ENCODE results near the gene SEMA5A. TPM values are rescaled to one million over a fixed set of nuclear protein-coding genes. Genes with fewer than 3 reads are reported as not detected.

The SEMA5A gene
- total RNA-seq, 4 donors from 2014 or later, result 15.0 to 81.0 (median 52.9) TPM

DNA sequence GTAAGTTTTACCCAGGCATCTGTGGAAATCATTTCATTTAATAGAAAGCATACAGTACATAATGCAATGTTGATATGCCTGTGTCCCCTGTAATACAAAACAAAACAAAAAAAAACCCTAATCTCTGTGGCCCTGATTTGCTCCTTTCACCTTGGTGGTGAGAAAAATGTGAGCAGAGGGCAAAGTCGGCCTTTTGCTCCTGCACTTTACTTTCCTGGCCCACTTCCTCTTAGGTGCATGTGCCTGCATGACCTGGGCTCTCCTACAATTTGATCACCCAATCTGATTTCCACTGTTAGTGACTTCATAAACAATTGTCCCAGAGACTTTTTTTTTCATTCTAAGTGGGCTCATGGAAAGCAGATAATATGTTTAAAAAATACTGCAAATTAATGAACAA is 424.3 kb downstream of the SEMA5A start:
- H3K4me1 ChIP-seq, result no peaks in the 10 kb centered on the region
- WGBS, 2 donors (ENCODE audit: low coverage in 1 of 2), result 42 to 63% methylated on average over 1 of the region's 1 CpG
- no peak overlapping the region for H3K4me3 ChIP-seq
- intact Hi-C loops (cut with DNase I; ENCODE audit: low total_unique reads), result no loop called here
- H3K36me3 ChIP-seq, result no peaks in the 10 kb centered on the region
- DNase-seq, result no peak
- no peaks in the 10 kb centered on the region for H3K27me3 ChIP-seq
- H3K9me3 ChIP-seq, result no peaks in the 10 kb centered on the region
- in situ Hi-C loops (cut with MboI; ENCODE audit: low pct_ligation_motif_present in 1 of 4, low pct_unique_long_range_greater_than_20kb in 1 of 4, low sequenced_read_pairs in 3 of 4), result no loop called here
- no peak overlapping the region for H3K27ac ChIP-seq
- TF ChIP-seq EP300 (IDR thresholded peaks at IDR 0.05; ENCODE audit: low read depth), result no peak
- TF ChIP-seq POLR2A (IDR thresholded peaks at IDR 0.05), result no peak
- TF ChIP-seq, protein P1, sequence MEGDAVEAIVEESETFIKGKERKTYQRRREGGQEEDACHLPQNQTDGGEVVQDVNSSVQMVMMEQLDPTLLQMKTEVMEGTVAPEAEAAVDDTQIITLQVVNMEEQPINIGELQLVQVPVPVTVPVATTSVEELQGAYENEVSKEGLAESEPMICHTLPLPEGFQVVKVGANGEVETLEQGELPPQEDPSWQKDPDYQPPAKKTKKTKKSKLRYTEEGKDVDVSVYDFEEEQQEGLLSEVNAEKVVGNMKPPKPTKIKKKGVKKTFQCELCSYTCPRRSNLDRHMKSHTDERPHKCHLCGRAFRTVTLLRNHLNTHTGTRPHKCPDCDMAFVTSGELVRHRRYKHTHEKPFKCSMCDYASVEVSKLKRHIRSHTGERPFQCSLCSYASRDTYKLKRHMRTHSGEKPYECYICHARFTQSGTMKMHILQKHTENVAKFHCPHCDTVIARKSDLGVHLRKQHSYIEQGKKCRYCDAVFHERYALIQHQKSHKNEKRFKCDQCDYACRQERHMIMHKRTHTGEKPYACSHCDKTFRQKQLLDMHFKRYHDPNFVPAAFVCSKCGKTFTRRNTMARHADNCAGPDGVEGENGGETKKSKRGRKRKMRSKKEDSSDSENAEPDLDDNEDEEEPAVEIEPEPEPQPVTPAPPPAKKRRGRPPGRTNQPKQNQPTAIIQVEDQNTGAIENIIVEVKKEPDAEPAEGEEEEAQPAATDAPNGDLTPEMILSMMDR (IDR thresholded peaks at IDR 0.05), result no peak
- no peak for TF ChIP-seq POLR2AphosphoS5 (IDR thresholded peaks at IDR 0.05)

DNA sequence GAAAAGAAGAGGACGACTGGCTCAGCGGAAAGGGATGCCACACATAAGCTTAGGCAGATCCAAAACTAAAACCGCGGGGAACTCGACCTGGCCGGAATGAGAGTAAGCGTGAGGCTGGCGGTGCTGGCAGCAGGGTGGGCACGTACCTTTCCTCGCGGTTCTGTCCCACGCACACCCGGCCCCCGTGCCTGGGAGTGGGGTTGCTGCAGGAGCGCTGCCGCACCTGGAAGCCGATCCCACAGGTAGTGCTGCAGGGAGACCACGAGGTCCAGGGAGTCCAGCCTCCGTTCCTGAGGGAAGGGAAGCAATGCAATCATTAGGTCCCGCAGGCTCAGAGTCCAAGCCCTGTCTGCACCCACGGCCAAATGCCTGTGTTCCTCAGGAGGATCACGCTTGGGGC is 427.0 kb downstream of the SEMA5A start:
- no peak for TF ChIP-seq EP300 (IDR thresholded peaks at IDR 0.05; ENCODE audit: low read depth)
- no peak for TF ChIP-seq POLR2A (IDR thresholded peaks at IDR 0.05)
- no peak for TF ChIP-seq POLR2AphosphoS5 (IDR thresholded peaks at IDR 0.05)
- TF ChIP-seq, protein P1 (IDR thresholded peaks at IDR 0.05), result no peak
- Histone ChIP-seq H3K27me3 (no peaks in the 10 kb centered on the region), H3K4me3 (no peak overlapping the region), H3K4me1 (no peaks in the 10 kb centered on the region), H3K27ac (no peak overlapping the region), H3K9me3 (no peaks in the 10 kb centered on the region), H3K36me3 (no peaks in the 10 kb centered on the region)
- intact Hi-C loops (cut with DNase I; ENCODE audit: low total_unique reads) (no loop called here), in situ Hi-C loops (cut with MboI; ENCODE audit: low pct_ligation_motif_present in 1 of 4, low pct_unique_long_range_greater_than_20kb in 1 of 4, low sequenced_read_pairs in 3 of 4) (no loop called here)
- WGBS, 2 donors (ENCODE audit: low coverage in 1 of 2), result 96% methylated on average over 22 of the region's 22 CpGs; no CpG with 5 or more reads in 1 of the 2 donors
- DNase-seq, result no peak

DNA sequence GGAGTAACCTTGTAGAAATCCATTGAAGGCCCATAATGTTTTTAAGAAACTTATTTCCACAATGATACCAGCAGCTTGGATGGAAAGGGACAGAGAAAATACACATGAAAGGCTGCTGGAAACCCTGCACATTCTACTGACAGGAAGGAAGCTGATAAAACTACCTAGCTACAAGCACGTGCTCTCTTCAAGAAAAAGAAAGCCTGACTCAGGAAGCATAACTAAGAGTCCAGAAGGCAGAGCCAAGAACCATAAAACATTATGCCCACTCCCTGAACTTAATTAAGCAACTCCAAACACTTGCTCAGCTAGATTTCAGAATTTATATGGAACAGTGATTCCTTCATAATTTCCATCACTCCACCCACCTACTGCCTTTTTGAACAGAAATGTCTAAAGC is 430.8 kb downstream of the SEMA5A start:
- in situ Hi-C loops (cut with MboI; ENCODE audit: low pct_ligation_motif_present in 1 of 4, low pct_unique_long_range_greater_than_20kb in 1 of 4, low sequenced_read_pairs in 3 of 4), result no loop called here
- H3K4me1 ChIP-seq, result no peaks in the 10 kb centered on the region
- H3K9me3 ChIP-seq, result no peaks in the 10 kb centered on the region
- H3K4me3 ChIP-seq, result no peak overlapping the region
- WGBS, 2 donors (ENCODE audit: low coverage in 1 of 2), result 16 to 17% methylated on average over 1 of the region's 1 CpG
- TF ChIP-seq EP300 (IDR thresholded peaks at IDR 0.05; ENCODE audit: low read depth) (no peak), POLR2A (IDR thresholded peaks at IDR 0.05) (no peak), POLR2AphosphoS5 (IDR thresholded peaks at IDR 0.05) (no peak)
- TF ChIP-seq, protein P1 (IDR thresholded peaks at IDR 0.05), result no peak
- DNase-seq, result no peak
- H3K36me3 ChIP-seq, result no peaks in the 10 kb centered on the region
- H3K27me3 ChIP-seq, result no peaks in the 10 kb centered on the region
- H3K27ac ChIP-seq, result no peak overlapping the region
- intact Hi-C loops (cut with DNase I; ENCODE audit: low total_unique reads), result no loop called here

- Histone ChIP-seq H3K27me3 (no peaks in the 10 kb centered on the region), H3K4me1 (no peaks in the 10 kb centered on the region), H3K36me3 (no peaks in the 10 kb centered on the region), H3K27ac (no peak overlapping the region), H3K4me3 (no peak overlapping the region), H3K9me3 (no peaks in the 10 kb centered on the region)
- WGBS, 2 donors (ENCODE audit: low coverage in 1 of 2), result 69 to 82% methylated on average over 4 of the region's 4 CpGs
- intact Hi-C loops (cut with DNase I; ENCODE audit: low total_unique reads) (no loop called here), in situ Hi-C loops (cut with MboI; ENCODE audit: low pct_ligation_motif_present in 1 of 4, low pct_unique_long_range_greater_than_20kb in 1 of 4, low sequenced_read_pairs in 3 of 4) (no loop called here)
- no peak for DNase-seq
- TF ChIP-seq EP300 (IDR thresholded peaks at IDR 0.05; ENCODE audit: low read depth) (no peak), POLR2AphosphoS5 (IDR thresholded peaks at IDR 0.05) (no peak), POLR2A (IDR thresholded peaks at IDR 0.05) (no peak)
- TF ChIP-seq, protein P1 (IDR thresholded peaks at IDR 0.05), result no peak
These were observed 433.2 kb downstream of the SEMA5A start for GRCh38 chr5:9112520-9113291.
